ENCODE measurements around the gene MAP6.

MAP6 gene

DNA sequence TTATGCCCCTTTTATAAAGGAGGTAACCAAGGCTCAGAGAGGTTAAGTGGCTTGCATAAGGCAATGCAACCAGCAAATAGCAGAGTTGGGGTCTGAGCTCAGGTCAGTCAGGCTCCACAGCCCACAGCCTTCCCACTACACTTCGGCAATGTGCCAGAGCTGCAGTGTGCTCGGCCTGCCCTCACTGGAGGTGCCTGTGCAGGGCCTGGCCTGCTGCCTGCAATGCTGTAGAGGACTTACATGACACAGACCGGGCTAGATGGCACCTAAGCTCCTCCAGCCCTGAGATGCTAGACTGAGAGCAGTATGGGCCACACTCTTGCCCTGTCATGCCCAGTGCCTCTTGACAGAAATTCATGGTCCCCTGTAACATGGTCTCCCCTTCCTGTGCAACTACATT is 57.0 kb downstream of the MAP6 start:
- H3K27ac ChIP-seq: no peak overlapping the region
- H3K27me3 ChIP-seq (ENCODE audit: insufficient read depth, low read depth, severe bottlenecking): no peaks in the 10 kb centered on the region
- H3K36me3 ChIP-seq: no peaks in the 10 kb centered on the region
- TF ChIP-seq, protein P1, sequence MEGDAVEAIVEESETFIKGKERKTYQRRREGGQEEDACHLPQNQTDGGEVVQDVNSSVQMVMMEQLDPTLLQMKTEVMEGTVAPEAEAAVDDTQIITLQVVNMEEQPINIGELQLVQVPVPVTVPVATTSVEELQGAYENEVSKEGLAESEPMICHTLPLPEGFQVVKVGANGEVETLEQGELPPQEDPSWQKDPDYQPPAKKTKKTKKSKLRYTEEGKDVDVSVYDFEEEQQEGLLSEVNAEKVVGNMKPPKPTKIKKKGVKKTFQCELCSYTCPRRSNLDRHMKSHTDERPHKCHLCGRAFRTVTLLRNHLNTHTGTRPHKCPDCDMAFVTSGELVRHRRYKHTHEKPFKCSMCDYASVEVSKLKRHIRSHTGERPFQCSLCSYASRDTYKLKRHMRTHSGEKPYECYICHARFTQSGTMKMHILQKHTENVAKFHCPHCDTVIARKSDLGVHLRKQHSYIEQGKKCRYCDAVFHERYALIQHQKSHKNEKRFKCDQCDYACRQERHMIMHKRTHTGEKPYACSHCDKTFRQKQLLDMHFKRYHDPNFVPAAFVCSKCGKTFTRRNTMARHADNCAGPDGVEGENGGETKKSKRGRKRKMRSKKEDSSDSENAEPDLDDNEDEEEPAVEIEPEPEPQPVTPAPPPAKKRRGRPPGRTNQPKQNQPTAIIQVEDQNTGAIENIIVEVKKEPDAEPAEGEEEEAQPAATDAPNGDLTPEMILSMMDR (IDR thresholded peaks at IDR 0.05; ENCODE audit: low read depth, low read length): no peak
- no peak overlapping the region for H3K4me3 ChIP-seq (ENCODE audit: low read depth, low read length)
- DNase-seq: no peak
- H3K9me3 ChIP-seq (ENCODE audit: severe bottlenecking): no peaks in the 10 kb centered on the region

DNA sequence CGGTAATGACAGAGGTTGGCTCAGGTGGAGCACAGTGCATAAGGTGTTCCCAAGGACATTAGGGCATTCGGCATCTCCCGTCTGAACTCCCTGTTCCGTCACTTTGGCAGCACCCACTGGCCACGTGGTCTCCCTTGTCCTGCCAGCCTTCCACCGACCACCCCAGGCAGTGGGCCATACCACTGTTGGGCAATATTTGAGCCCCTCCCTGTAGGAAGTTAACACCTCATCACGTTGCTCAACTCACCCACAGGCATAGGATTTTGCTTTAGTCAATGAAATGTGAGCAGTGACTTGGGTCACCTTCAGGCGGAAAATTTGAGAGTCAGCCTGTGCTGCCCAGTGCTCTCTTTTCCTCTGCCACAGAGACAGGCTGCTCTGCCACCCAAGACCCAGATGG is 62.7 kb downstream of the MAP6 start:
- Histone ChIP-seq H3K36me3 (no peaks in the 10 kb centered on the region), H3K4me3 (ENCODE audit: low read depth, low read length) (no peak overlapping the region), H3K27me3 (ENCODE audit: insufficient read depth, low read depth, severe bottlenecking) (no peaks in the 10 kb centered on the region), H3K9me3 (ENCODE audit: severe bottlenecking) (no peaks in the 10 kb centered on the region), H3K27ac (no peak overlapping the region)
- no peak for DNase-seq
- TF ChIP-seq, protein P1 (IDR thresholded peaks at IDR 0.05; ENCODE audit: low read depth, low read length): no peak

DNA sequence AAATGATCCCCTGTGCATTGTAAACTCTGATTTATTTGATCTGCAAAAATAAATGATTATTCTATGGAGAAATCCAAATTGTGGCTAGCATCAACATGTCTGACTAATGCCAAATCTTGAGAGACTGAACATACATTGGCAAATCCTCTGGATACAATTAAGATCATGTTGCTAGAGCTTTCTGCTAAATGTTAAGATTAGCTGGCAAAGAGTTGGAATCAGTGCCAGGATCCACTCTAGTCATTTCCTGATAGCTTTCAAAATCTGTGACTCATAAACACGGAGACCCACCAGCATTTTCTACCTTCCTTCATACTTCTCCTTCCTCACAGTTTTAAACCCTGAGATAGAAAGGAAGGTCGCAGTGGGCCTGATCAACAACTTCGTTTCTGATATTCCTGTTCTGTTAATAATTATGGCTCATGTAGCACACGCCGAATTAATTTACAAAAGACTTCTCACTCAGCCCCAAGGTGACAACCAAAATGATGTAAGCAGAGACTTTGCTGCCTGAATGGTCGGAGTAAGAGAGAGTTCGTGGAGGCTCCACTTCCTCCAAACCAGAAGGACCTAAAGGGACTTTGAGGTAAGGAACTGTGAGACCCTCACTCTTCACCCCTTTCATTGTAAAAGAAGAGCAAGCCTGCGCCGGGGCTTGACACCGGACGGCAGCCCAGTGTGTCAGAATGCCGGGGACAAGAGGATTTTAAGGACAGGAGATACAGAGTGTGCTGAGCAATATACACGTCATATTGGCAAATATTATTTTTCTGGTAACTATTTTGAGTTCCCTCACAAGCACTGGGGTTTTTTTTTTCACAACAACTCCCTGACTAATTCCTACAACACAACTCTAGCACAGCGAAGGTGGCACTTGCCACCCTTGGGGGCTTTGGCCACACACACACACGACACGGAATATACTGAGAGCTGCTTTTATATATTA is 64.8 kb downstream of the MAP6 start:
- no peak for DNase-seq
- TF ChIP-seq, protein P1 (IDR thresholded peaks at IDR 0.05; ENCODE audit: low read depth, low read length): no peak
- Histone ChIP-seq H3K27me3 (ENCODE audit: insufficient read depth, low read depth, severe bottlenecking) (no peaks in the 10 kb centered on the region), H3K36me3 (no peaks in the 10 kb centered on the region), H3K9me3 (ENCODE audit: severe bottlenecking) (no peaks in the 10 kb centered on the region), H3K4me3 (ENCODE audit: low read depth, low read length) (no peak overlapping the region), H3K27ac (no peak overlapping the region)

DNA sequence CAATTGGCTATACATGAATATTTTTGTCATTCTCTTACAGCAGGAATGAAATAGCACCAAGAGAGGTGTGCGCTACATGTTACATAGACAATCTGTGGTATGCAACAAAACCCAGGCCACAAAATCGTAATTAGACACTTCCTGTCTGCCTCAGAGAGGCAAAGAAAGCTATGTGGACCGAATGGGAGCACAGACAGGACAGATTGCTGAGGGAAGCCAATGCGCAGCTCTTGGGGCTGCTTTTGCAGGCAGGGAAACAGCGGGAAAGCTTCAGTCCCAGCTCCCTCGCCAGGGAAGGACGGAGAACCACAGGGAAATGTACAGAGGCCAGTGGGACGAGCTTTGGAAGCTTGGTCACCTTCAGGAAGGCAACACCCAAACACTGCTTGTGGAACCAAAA is 65.9 kb downstream of the MAP6 start:
- H3K9me3 ChIP-seq (ENCODE audit: severe bottlenecking): no peaks in the 10 kb centered on the region
- H3K4me3 ChIP-seq (ENCODE audit: low read depth, low read length): no peak overlapping the region
- TF ChIP-seq, protein P1 (IDR thresholded peaks at IDR 0.05; ENCODE audit: low read depth, low read length): no peak
- H3K27me3 ChIP-seq (ENCODE audit: insufficient read depth, low read depth, severe bottlenecking): no peaks in the 10 kb centered on the region
- no peak for DNase-seq
- H3K27ac ChIP-seq: no peak overlapping the region
- H3K36me3 ChIP-seq: no peaks in the 10 kb centered on the region

DNA sequence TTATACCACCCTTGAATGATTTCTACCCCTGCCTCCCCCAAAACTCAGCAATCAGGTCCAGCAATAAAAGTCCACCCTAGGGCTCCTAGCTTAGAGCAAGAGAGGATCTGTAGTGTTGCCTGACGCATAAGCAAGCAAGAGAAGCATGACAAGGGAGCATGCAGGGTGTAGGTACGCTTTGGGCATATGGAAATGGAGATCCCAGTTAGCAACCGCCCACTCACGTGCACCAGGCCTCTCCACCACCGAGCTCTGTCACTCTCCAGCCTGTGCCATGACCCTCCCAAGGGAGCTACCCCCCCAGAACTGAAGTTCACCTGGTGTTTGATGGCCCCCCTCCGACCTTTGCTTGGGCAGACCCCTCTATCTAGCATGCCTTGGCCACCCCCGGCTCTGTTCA is 67.3 kb downstream of the MAP6 start:
- Histone ChIP-seq H3K36me3 (no peaks in the 10 kb centered on the region), H3K27ac (no peak overlapping the region), H3K27me3 (ENCODE audit: insufficient read depth, low read depth, severe bottlenecking) (no peaks in the 10 kb centered on the region), H3K9me3 (ENCODE audit: severe bottlenecking) (no peaks in the 10 kb centered on the region), H3K4me3 (ENCODE audit: low read depth, low read length) (no peak overlapping the region)
- DNase-seq: no peak
- TF ChIP-seq, protein P1 (IDR thresholded peaks at IDR 0.05; ENCODE audit: low read depth, low read length): no peak

All from WERI-Rb-1 (cell line).